HG02840 (cell line): ENCODE results near the gene CAMK1D.
"Not testable (repeated sequence)": the region's sequence is repeated elsewhere in the genome, so short reads cannot be mapped to it uniquely, and the experiment has no call there.

Experiments
- ATAC-seq: cut with Tn5 transposase; IDR thresholded peaks from one replicate; pipeline ENCODE4 v1.9.1; 2021; ENCODE audit warnings: mild to moderate bottlenecking, moderate library complexity, moderate number of reproducible peaks; ENCODE audit not compliant: unreplicated experiment, low FRiP score

The CAMK1D gene

GRCh38 chr10:12540341-12540781 is 191.0 kb downstream of the CAMK1D start:
- no peak for ATAC-seq

DNA sequence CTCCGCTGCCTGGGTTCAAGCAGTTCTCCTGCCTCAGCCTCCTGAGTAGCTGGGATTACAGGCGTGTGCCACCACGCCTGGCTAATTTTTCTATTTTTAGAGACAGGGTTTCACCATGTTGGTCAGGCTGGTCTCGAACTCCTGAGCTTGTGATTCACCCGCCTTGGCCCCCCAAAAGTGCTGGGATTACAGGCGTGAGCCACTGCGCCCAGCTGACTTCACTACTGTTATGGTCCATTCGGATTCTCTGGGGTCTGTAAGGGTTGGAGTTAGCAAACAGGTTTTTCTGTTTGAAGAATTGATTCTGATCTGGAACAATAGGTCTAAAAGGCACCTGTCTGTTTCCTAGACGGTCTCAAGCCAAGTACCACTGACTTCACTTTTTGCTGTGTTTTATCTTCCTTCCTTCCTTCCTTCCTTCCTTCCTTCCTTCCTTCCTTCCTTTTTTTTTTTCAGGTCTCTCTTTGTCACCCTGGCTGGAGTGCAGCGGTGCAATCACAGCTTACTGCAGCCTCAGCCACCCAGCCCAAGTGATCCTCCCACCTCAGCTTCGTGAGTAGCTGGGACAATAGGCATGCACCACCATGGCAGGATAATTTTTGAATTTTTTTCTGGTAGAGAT is 192.2 kb downstream of the CAMK1D start:
- ATAC-seq = no peak

DNA sequence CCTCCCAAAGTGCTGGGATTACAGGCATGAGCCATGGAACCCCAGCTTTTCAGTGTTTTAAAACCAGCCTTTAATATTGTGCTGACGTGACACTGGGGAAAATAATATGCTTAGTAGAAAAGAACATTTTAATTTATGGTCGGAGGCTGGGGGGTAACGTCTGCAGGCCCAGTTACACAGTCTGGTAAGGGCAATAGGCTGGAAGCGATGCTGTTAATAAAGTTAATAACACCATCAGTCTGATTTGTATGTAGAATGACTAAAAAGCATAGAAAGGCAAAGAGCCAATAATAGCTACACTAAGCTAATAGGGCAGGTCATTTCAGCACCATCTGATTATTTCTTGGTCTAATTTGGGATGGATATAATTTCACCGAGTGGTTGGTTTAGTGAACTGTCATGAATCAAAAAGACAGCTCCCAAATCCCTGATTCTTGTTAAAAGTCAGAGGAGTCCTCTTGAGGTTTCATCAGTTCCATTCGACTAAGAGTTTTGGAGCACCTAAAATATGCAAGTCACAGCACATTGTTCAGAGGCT is 192.9 kb downstream of the CAMK1D start:
- ATAC-seq = no peak

DNA sequence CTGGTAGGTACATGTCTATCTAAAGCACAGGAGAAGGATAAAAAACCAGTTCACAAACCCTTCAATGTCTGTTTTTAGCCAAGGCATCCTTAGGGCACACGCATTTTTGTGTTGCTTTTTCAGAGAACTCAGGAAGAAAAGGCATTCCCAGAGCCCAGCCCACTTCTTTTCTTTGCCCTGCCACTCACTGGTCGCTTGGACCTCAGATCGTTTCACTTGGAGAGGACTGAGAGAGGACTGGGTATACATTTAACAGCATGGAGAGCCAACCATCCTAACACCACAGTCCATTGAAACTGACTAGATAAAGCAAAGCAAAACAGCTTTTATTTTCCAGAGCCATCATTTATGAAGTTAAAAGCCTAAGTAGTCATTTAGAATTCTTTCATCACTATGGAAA is 194.2 kb downstream of the CAMK1D start:
- no peak for ATAC-seq

GRCh38 chr10:12546160-12546802 is 196.9 kb downstream of the CAMK1D start:
- not testable (repeated sequence) for ATAC-seq

DNA sequence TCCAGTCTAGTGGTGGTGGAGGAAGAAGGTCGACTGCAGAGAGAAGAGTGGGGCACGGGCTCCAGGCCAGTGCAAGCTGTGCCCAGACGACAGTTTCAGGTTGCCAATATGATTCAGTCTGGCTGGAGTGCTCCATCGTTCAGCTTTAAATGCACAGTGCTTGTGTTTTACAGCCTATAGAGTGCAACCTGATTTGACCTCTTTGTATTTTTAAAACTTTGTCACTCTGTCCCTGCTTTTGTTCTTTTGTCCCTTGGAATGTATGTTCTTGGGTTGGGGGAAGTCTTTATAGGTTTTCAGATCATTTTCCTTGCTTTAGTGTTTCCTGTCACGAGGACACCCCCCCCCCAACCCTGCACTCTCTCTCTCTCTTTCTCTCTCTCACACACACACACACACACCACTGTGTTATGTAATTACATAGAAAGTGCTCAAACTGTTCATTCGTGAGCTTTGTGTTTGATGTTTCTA is 198.0 kb downstream of the CAMK1D start:
- no peak for ATAC-seq

- no peak for ATAC-seq
These were observed 199.9 kb downstream of the CAMK1D start for GRCh38 chr10:12549297-12549696.

- ATAC-seq = no peak
These were observed 201.6 kb downstream of the CAMK1D start for GRCh38 chr10:12550994-12551393.

GRCh38 chr10:12556039-12556438 is 206.7 kb downstream of the CAMK1D start:
- ATAC-seq = no peak

DNA sequence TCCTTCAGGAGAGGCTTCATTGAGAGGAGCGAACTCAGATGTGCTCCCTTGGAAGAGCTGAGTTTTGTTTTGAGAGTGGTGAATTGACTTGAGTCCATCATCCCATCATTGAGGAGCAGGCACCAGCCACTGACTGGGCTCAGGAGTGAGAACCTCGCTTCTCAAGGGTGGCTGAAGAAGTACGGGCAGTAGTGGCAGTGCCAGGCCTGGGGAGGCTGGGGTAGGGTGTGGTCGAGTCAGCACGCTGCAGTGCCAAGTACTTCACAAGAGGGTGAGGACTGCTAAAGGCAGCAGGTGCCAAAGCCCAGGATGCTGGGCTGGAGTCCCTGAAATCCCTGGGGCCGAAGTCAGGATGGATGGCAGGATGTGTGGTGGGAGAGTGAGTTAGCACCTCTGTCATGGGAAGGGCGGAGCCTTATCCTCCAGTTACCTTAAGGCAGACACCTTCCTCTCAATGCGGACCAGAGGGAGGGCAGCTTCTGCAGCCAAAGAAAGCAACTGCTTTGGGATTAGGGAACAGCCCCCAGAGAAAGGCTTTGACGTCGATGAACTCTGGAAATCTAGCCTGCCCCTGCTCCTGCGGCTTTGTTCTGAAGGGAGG is 210.3 kb downstream of the CAMK1D start:
- no peak for ATAC-seq

DNA sequence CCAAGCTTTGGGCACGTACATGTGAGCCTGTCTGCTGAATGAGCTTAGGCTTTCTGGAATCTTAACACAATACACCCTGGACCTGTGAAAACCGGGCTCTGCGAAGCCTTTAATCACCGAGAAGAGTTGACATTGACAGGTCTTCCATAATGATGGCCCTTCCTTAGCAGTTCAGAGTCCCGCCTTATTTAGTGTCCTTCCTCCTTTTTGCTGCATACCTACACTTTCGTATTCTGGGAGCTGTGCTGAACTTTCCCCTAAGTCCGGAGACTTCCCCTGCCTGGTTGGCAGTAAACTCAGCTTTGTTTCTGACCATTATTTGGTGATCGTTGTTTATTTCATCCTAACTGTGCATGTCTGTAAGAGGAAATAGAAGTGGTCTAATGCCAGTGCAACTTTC is 212.0 kb downstream of the CAMK1D start:
- ATAC-seq = no peak

DNA sequence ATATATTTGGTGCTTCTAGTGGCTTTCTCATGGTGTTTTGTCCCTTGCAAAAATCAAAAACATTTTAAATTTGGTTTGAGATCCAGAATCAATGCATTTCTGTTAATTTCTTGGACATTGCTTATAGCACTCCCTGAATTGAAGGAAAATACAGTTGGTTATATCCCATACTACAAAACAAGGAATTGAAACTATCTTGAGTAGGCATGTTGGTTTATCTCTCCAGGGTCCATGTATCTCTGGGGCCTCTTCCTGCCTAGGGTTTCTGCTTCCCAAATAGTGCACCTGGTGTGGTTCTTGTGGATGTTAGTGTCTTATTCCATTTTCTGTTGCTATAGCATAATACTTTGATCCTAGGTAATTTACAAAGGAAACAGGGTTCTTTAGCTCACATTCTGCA is 212.4 kb downstream of the CAMK1D start:
- no peak for ATAC-seq

DNA sequence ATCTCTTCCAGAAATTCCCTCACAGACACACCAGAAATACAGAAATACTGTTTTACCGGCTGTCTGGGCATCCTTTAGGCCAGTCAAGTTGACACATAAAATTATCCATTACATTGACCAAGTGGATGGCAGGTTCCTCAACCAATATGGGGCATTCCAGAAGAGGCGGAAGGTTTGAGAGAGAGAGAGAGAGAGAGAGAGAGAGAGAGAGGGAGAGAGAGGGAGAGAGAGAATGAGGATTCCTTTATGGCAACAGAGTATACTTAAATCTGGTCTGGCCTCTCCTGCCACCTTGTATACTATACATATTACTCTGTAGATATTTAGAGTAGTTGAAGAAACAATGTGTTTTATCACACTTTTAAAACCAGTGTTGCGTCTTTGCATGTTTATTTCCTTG is 214.1 kb downstream of the CAMK1D start:
- no peak for ATAC-seq

GRCh38 chr10:12564173-12564572 is 214.8 kb downstream of the CAMK1D start:
- no peak for ATAC-seq

DNA sequence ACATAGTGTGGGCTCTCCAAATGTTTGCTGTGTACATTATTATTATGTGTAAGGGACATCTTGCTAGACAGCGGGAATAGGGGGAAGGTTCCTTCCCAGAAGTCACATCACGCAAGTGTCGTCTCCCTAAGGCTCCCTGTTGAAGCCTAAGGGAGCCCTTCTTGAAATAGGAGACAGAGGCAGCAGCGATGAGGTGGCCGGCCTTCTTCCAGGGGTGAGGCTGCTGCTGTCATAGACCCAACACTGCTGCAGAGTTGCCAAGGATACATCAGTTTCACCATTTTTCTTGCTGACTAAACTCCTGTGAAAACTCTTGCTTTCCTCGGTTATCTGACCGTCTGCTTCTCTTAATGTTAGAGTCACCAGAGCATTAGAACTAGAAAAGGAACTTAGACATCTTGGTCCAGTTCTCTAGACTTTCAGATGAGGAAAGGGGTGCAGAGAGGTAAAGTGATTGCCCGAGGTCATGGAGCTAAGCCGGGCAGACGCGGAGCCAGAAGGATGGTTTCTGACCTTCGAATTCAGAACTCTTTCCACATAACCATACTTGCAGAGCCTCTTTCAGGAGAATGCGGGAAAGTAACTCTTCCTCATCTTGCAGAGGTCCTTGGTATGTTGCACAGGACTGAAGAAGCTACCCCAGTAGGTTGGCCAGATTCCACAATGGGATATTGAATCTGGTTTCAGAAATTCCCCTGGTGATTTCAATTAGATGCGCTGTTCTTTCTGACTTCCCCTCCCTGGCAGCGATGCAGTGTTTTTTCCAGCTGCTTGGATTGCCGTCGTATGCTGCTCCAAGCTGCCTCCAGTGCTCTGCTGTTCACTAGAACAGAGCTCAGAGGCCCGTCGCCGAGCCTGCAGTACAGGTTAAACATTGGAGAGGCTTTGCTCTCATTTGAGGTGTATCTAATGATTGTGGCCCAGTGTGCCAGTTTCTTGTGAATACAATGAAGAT is 217.1 kb downstream of the CAMK1D start:
- no peak for ATAC-seq

- no peak for ATAC-seq
These were observed 219.2 kb downstream of the CAMK1D start for GRCh38 chr10:12568391-12569009.

DNA sequence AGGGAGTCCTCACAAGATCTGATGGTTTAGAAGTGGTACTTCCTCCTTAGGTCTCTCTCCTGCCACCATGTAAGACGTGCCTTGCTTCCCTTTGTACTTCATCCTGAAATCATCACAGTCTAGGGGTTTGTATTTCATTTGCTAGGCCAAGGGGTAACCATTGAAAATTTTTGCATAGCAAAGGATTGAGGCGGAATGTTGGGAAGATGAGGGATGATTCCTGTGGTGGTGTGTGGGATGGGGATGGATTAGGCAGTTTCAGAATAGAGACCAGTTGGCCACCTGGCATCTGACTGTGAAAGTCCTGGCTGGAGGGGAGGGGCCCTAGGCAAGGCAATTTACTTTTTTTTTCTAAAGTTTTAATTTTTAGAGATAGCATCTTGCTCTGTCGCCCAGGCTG is 222.9 kb downstream of the CAMK1D start:
- ATAC-seq = no peak

DNA sequence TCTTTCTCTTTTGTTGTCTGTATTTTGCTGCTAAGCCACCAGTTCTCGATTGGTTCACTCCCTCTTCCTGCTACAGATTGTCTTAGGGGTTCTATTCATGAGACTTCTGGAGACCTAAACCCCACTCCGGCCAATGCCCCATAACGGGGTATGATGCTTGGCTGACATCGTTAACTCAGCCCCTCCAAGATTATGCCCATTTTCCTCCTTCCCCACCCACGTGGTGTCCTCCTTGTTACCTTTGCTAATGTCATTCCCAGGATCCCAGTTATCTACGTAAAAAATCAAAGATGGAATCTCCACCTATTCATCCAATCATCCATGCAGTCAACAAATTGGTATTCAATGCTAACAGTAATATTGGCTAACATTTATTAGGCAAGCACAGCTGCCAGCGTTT is 228.3 kb downstream of the CAMK1D start:
- ATAC-seq = no peak

DNA sequence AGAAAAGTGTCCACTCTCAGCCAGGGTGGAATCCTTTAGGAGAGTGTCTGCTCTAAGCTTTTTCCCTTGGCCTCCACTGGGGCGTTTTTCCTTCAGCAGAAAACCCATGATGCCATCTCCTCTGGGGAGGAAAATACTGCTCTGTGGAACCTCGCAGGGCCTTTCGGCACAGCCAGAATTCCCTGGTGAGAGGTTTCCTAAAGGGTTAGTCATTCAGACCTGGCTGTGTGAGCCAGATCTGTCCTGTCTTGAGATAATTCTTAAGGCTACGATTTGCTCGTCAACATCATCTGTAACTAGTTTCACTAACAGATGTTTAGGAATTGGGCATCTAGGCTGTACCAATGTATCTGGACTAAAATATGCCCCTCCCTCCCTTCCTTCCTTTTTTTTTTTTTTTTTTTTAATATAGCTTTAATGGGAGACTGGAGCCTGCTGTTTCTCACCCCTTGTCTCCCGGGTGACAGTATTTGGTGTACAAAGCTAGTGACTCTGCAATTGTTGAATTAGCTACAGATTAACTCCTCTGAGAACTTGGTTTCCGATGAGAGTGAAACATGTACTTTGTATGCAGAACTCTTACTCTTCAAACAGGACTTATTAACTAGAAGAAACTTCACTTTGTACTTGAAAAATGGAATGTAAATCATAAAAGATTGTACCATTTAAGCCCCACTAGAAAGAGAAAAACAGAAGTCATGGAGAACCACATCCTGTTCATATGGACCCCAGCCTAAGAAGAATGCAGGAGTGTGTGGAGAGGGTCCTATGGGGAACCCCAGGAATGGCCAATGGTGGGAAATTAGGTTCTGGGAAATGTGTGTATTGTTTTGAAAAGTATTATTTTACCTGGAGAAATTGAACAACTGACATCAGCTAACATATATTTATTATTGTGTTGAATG is 230.9 kb downstream of the CAMK1D start:
- ATAC-seq = peak; percentile 82
